GM12878 (cell line): ENCODE data around the gene RBBP4. TPM values are rescaled to one million over a fixed set of nuclear protein-coding genes. Genes with fewer than 3 reads are reported as not detected.
A peak's percentile ranks its signal among the peaks of the same experiment; 100 is the strongest.

Experiments
- ATF7 ChIP-seq: fragments of 450-650 bp; IDR thresholded peaks from 2 replicates; pipeline ENCODE4 v1.6.1; 2016; ENCODE audit warnings: low read depth, mild to moderate bottlenecking
- CBFB ChIP-seq: IDR thresholded peaks from 2 replicates; pipeline ENCODE4 v1.6.1; 2016; ENCODE audit warnings: antibody characterized with exemption, low read depth
- CHD2 ChIP-seq: IDR thresholded peaks from 2 replicates; pipeline ENCODE4 v1.6.1; 2011; ENCODE audit warnings: low read depth, low read length, improper control_type of control experiment, borderline replicate concordance
- CREB1 ChIP-seq: IDR thresholded peaks from 2 replicates; pipeline ENCODE4 v1.6.1; 2012; ENCODE audit warnings: low read depth, mild to moderate bottlenecking, inconsistent platforms
- CREM ChIP-seq: IDR thresholded peaks from 2 replicates; pipeline ENCODE4 v1.6.1; 2014; ENCODE audit warnings: antibody characterized with exemption, low read depth
- DPF2 ChIP-seq: fragments of 450-650 bp; IDR thresholded peaks from 2 replicates; pipeline ENCODE4 v1.6.1; 2017; ENCODE audit warnings: mild to moderate bottlenecking
- EED ChIP-seq: sonication (generic); IDR thresholded peaks from 2 replicates; pipeline ENCODE4 v1.6.1; 2016; ENCODE audit warnings: antibody characterized with exemption, low read depth
- EP300 ChIP-seq, 2 experiments: fragments of 150-350 bp in 1 of 2; IDR thresholded peaks; 2 replicates each; pipeline ENCODE4 v1.6.1; 2011 to 2012; ENCODE audit warnings: low read depth in 2 of 2, low read length in 2 of 2, borderline replicate concordance in 1 of 2, improper control_type of control experiment in 1 of 2, inconsistent platforms in 1 of 2; ENCODE audit not compliant: control insufficient read depth in 1 of 2
- HDGF ChIP-seq: fragments of 450-650 bp; IDR thresholded peaks from 2 replicates; pipeline ENCODE4 v1.6.1; 2016; ENCODE audit warnings: antibody characterized with exemption
- JUNB ChIP-seq: IDR thresholded peaks from 2 replicates; pipeline ENCODE4 v1.6.1; 2016; ENCODE audit warnings: antibody characterized with exemption, mild to moderate bottlenecking
- MXI1 ChIP-seq: fragments of 150-350 bp; IDR thresholded peaks from 2 replicates; pipeline ENCODE4 v1.6.1; 2011; ENCODE audit warnings: low read depth, mild to moderate bottlenecking, inconsistent platforms, low read length, improper control_type of control experiment
- NRF1 ChIP-seq: conservative IDR thresholded peaks from 2 replicates; pipeline ENCODE4 v1.6.1; 2011; ENCODE audit warnings: mild to moderate bottlenecking, low read depth, low read length, improper control_type of control experiment
- PAX5 ChIP-seq: IDR thresholded peaks from 2 replicates; pipeline ENCODE4 v1.6.1; 2011; ENCODE audit warnings: low read depth, low read length, borderline replicate concordance
- POLR2A ChIP-seq: IDR thresholded peaks from 2 replicates; pipeline ENCODE4 v1.6.1; 2011; ENCODE audit warnings: low read depth, mild to moderate bottlenecking, low read length
- POLR2AphosphoS2 ChIP-seq: IDR thresholded peaks from 2 replicates; pipeline ENCODE4 v1.6.1; 2011; ENCODE audit warnings: low read depth, mild to moderate bottlenecking, low read length, improper control_type of control experiment, moderate library complexity
- POLR2AphosphoS5 ChIP-seq: IDR thresholded peaks from 2 replicates; pipeline ENCODE4 v1.6.1; 2011; ENCODE audit warnings: mild to moderate bottlenecking, low read length, inconsistent platforms
- POU2F2 ChIP-seq: IDR thresholded peaks from 3 replicates; pipeline ENCODE4 v1.6.1; 2011; ENCODE audit warnings: low read depth, mild to moderate bottlenecking, low read length, borderline replicate concordance
- SIN3A ChIP-seq: IDR thresholded peaks from 2 replicates; pipeline ENCODE4 v1.6.1; 2012; ENCODE audit warnings: low read depth, low read length, improper control_type of control experiment
- SMARCA5 ChIP-seq: fragments of 450-650 bp; IDR thresholded peaks from 2 replicates; pipeline ENCODE4 v1.6.1; 2017; ENCODE audit warnings: mild to moderate bottlenecking
- SP1 ChIP-seq: IDR thresholded peaks from one replicate; pipeline ENCODE4 v1.6.1; 2011; ENCODE audit warnings: low read depth, low read length
- ZBED1 ChIP-seq: IDR thresholded peaks from 2 replicates; pipeline ENCODE4 v1.6.1; 2016; ENCODE audit warnings: borderline replicate concordance
- polyA plus RNA-seq, 11 experiments: library from polyadenylated mRNA; depleted of rRNA in 4 of 11; unstranded in 6 of 11; stranded (reverse) in 5 of 11; fragments of >200 nt; fragmentation: Nextera tagmentation in 4 of 11; fragmentation: Illumina TruSeq in 1 of 11; extraction: Ambion mirVana in 4 of 11; extraction: Trizol in 1 of 11; gene quantifications; 1 replicate in 1 of 11; 2 replicates in 10 of 11; pipeline versions ENCODE4 v1.2.1 to v1.2.3, GENCODE V29; 2011 to 2016; ENCODE audit warnings: inconsistent platforms in 2 of 11, missing spikeins in 2 of 11, low read depth in 1 of 11
- total RNA-seq, 4 experiments: library from RNA; depleted of rRNA in 3 of 4; stranded (reverse); fragments of >200 nt in 3 of 4; fragmentation: Illumina TruSeq in 1 of 4; extraction: Trizol in 1 of 4; gene quantifications; 2 replicates each; pipeline versions ENCODE4 v1.2.1 to v1.2.3, GENCODE V29; 2013 to 2021
- TF ChIP-seq, protein P1 (sequence below): fragments of 450-650 bp; formaldehyde crosslinking; IDR thresholded peaks from 2 replicates; pipeline ENCODE4 v1.4.0; 2020; ENCODE audit warnings: mild to moderate bottlenecking, moderate library complexity
- TF ChIP-seq, protein P2 (sequence below): fragments of 150-350 bp; IDR thresholded peaks from 2 replicates; pipeline ENCODE4 v1.6.1; 2014; ENCODE audit warnings: mild to moderate bottlenecking, low read depth, low read length
- TF ChIP-seq, protein P3 (sequence below): fragments of 450-650 bp; IDR thresholded peaks from 2 replicates; pipeline ENCODE4 v1.6.1; 2017; ENCODE audit warnings: antibody characterized with exemption, mild to moderate bottlenecking, moderate library complexity
- TF ChIP-seq, protein P4 (sequence below): IDR thresholded peaks from 2 replicates; pipeline ENCODE4 v1.6.1; 2011; ENCODE audit warnings: low read depth, low read length, improper control_type of control experiment, borderline replicate concordance

RBBP4 gene
- total and polyA plus RNA-seq, 10 of the 15 experiments (the other 5 are each of a cell fraction or from before 2014, with no cell fraction given), result 120 to 357 (median 231) TPM

DNA sequence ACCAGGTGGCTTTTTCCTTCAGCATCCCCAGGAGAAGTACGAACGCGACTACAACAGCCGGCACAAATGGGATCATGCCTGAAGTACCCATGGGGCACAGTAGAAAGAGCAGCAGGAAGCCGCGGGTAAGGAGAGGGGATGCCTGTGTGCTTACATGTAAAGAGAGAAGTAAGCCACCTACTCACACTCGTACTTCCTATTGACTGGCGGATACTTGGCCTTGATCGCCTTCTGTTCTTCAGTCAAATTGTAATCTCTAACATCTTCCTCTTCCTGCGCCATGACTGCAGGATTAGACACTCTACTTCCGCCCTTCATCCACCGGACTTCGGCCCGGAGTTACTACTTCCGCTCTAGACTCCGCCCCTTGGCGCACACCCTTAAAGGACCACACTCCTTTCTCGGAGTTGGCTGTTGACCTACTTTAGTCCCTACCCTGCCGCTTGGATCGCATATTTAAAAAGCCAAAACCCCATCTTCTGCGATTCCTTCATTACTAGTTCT is 708 bp upstream of the RBBP4 start, which contains the start of gene ZBTB8OS (continued):
- TF ChIP-seq SIN3A (peak; percentile 37; the same call in 1 of the 2 replicates), HDGF (no peak), CREB1 (peak; percentile 79), SMARCA5 (no peak), POLR2A (peak; percentile 89), ATF7 (peak; percentile 63), EP300 (IDR thresholded peaks at IDR 0.05; ENCODE audit: borderline replicate concordance in 1 of 2, control insufficient read depth in 1 of 2, low read depth in 2 of 2, low read length in 2 of 2) (no peak), JUNB (no peak), CHD2 (peak; percentile 41; the same call in 1 of the 2 replicates), POU2F2 (peak; percentile 60; the same call in 1 of the 3 replicates), ZBED1 (0 out of 2 replicates have a peak, but pooled peaks have one; percentile 41), POLR2AphosphoS5 (peak; percentile 99), SP1 (peak; percentile 87), PAX5 (no peak), CBFB (peak; percentile 50; the same call in 1 of the 2 replicates), MXI1 (no peak; the same call in 1 of the 2 replicates), NRF1 (no peak), EED (no peak), POLR2AphosphoS2 (peak; percentile 81; the same call in 1 of the 2 replicates), DPF2 (no peak), CREM (peak; percentile 72)
- TF ChIP-seq, protein P1, sequence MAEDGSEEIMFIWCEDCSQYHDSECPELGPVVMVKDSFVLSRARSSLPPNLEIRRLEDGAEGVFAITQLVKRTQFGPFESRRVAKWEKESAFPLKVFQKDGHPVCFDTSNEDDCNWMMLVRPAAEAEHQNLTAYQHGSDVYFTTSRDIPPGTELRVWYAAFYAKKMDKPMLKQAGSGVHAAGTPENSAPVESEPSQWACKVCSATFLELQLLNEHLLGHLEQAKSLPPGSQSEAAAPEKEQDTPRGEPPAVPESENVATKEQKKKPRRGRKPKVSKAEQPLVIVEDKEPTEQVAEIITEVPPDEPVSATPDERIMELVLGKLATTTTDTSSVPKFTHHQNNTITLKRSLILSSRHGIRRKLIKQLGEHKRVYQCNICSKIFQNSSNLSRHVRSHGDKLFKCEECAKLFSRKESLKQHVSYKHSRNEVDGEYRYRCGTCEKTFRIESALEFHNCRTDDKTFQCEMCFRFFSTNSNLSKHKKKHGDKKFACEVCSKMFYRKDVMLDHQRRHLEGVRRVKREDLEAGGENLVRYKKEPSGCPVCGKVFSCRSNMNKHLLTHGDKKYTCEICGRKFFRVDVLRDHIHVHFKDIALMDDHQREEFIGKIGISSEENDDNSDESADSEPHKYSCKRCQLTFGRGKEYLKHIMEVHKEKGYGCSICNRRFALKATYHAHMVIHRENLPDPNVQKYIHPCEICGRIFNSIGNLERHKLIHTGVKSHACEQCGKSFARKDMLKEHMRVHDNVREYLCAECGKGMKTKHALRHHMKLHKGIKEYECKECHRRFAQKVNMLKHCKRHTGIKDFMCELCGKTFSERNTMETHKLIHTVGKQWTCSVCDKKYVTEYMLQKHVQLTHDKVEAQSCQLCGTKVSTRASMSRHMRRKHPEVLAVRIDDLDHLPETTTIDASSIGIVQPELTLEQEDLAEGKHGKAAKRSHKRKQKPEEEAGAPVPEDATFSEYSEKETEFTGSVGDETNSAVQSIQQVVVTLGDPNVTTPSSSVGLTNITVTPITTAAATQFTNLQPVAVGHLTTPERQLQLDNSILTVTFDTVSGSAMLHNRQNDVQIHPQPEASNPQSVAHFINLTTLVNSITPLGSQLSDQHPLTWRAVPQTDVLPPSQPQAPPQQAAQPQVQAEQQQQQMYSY (CRISPR knock-in tag), result no peak
- TF ChIP-seq, protein P2, sequence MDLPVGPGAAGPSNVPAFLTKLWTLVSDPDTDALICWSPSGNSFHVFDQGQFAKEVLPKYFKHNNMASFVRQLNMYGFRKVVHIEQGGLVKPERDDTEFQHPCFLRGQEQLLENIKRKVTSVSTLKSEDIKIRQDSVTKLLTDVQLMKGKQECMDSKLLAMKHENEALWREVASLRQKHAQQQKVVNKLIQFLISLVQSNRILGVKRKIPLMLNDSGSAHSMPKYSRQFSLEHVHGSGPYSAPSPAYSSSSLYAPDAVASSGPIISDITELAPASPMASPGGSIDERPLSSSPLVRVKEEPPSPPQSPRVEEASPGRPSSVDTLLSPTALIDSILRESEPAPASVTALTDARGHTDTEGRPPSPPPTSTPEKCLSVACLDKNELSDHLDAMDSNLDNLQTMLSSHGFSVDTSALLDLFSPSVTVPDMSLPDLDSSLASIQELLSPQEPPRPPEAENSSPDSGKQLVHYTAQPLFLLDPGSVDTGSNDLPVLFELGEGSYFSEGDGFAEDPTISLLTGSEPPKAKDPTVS, result no peak
- TF ChIP-seq, protein P3, sequence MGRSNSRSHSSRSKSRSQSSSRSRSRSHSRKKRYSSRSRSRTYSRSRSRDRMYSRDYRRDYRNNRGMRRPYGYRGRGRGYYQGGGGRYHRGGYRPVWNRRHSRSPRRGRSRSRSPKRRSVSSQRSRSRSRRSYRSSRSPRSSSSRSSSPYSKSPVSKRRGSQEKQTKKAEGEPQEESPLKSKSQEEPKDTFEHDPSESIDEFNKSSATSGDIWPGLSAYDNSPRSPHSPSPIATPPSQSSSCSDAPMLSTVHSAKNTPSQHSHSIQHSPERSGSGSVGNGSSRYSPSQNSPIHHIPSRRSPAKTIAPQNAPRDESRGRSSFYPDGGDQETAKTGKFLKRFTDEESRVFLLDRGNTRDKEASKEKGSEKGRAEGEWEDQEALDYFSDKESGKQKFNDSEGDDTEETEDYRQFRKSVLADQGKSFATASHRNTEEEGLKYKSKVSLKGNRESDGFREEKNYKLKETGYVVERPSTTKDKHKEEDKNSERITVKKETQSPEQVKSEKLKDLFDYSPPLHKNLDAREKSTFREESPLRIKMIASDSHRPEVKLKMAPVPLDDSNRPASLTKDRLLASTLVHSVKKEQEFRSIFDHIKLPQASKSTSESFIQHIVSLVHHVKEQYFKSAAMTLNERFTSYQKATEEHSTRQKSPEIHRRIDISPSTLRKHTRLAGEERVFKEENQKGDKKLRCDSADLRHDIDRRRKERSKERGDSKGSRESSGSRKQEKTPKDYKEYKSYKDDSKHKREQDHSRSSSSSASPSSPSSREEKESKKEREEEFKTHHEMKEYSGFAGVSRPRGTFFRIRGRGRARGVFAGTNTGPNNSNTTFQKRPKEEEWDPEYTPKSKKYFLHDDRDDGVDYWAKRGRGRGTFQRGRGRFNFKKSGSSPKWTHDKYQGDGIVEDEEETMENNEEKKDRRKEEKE, result no peak
- TF ChIP-seq, protein P4, sequence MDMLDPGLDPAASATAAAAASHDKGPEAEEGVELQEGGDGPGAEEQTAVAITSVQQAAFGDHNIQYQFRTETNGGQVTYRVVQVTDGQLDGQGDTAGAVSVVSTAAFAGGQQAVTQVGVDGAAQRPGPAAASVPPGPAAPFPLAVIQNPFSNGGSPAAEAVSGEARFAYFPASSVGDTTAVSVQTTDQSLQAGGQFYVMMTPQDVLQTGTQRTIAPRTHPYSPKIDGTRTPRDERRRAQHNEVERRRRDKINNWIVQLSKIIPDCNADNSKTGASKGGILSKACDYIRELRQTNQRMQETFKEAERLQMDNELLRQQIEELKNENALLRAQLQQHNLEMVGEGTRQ, result no peak
